Cardiac fibroblast (primary cell): Measurements from ENCODE around the gene ADORA3.

Experiments
- DNase-seq, 2 donors: peaks; one replicate each; pipeline versions ENCODE4 v3.0.0 to v3.0.0-alpha.2; 2010; ENCODE audit warnings: low read depth in 2 of 2
- H3K4me3 ChIP-seq, 2 donors: replicated peaks in 1 of 2; 1 replicate in 1 of 2; 2 replicates in 1 of 2; pipeline ENCODE4 v1.5.1; 2011; ENCODE audit warnings: low read depth in 2 of 2, low read length in 2 of 2, mild to moderate bottlenecking in 2 of 2, moderate library complexity in 1 of 2
- TF ChIP-seq, protein P1 (sequence below): IDR thresholded peaks from one replicate; pipeline ENCODE4 v1.5.1; 2011; ENCODE audit warnings: low read depth, mild to moderate bottlenecking, low read length, inconsistent platforms

The ADORA3 gene

DNA sequence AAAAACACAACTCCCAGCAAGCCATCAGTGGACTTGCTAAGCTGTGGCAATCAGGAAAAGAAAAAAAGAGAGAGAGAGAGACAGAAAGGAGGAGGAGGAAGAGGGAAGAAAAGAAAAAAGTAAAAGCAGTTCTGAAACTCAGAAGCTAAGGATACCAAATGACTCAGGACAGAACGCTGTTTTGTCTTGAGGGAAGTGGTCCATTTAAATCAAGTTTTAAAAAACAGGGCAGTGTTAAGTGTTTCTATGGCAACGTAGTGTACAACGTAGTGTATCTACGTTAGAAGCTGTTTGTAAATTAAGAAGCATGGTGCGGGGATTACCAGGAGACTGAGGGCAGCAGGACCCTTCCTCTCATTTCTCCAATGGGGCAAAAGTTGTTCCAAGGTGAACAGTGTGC, 5.8 kb downstream of the ADORA3 start:
- H3K4me3 ChIP-seq, result no peak overlapping the region
- TF ChIP-seq, protein P1, sequence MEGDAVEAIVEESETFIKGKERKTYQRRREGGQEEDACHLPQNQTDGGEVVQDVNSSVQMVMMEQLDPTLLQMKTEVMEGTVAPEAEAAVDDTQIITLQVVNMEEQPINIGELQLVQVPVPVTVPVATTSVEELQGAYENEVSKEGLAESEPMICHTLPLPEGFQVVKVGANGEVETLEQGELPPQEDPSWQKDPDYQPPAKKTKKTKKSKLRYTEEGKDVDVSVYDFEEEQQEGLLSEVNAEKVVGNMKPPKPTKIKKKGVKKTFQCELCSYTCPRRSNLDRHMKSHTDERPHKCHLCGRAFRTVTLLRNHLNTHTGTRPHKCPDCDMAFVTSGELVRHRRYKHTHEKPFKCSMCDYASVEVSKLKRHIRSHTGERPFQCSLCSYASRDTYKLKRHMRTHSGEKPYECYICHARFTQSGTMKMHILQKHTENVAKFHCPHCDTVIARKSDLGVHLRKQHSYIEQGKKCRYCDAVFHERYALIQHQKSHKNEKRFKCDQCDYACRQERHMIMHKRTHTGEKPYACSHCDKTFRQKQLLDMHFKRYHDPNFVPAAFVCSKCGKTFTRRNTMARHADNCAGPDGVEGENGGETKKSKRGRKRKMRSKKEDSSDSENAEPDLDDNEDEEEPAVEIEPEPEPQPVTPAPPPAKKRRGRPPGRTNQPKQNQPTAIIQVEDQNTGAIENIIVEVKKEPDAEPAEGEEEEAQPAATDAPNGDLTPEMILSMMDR, result no peak
- no peak for DNase-seq

DNA sequence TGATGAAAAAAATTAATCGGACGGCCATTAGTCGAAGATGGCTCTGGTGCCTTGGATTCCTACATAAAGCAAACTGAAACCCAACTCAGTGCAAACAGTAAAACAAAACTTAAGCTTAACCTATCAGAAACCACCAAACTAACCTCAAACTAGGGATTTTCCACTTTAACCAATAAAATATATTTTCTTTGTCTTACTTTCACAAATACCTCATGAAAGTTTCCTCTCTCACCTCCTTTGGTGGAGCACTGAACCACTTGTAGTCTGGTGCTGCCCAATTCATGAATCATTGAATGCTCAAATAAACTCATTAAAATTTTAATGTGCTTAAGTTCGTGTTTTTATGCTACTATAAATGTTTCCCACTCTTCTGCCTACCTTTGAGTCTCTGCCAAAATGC, 7.0 kb downstream of the ADORA3 start:
- TF ChIP-seq, protein P1, result no peak
- no peak for DNase-seq
- no peak overlapping the region for H3K4me3 ChIP-seq

DNA sequence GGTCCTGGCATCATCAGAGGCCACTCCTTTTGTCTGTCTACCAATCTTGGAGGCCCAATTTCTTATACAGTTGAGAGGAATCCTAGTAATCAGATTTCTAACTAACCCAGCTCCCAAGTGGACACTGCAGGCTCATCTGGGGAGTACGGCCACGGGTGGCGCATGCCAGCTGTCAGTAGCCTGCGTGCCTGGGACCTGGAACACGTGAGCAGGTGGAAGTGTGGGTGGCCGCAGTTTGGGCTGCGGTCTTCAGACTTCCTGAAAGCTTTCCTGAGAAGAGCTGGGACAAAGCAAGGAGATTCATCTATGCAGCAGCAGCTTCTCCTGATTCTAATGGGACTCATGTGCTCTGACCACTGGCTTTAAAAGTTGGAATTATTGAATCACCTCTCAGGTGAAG, 12.4 kb downstream of the ADORA3 start:
- TF ChIP-seq, protein P1, result no peak
- no peak for DNase-seq
- no peak overlapping the region for H3K4me3 ChIP-seq

DNA sequence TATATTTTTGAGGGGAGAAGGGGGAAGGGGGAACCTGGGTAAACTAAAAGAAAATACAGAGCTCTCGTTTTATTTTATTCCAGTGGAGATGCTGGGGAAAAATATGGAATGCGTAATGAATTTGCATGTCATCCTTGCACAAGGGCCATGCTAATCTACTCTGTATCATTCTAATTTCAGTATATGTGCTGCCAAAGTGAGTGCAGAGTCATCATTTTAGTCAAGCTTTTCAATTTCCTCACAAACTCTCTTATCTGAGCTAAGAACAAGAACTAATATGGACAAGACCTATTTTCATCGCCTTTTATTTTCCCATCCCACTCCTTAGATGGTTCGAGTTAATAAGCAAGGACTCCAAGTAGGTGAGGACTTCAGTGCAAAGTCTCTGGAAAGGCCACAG, 13.2 kb downstream of the ADORA3 start:
- no peak overlapping the region for H3K4me3 ChIP-seq
- DNase-seq, result no peak
- TF ChIP-seq, protein P1, result no peak

DNA sequence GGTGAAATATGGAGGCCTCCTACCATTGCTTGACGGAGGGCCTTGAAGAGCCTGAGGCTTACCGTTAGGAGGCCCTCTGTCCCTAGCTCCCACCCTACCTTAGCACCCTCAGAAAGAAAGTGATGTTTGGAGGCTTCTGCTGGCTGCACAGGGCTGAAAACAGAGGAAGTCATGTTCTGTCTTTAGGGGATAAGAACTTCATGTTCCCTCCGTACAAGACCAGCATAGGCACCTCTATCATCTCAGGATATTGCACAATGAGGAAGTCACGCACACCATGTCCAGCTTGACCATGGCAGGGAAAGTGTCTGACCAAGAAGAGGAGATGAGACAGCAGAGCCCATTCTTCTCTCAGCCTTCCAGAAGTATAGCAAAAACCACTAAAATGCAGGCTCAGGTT, 13.8 kb downstream of the ADORA3 start:
- TF ChIP-seq, protein P1, result no peak
- DNase-seq, result peak; percentile 40 to 82
- no peak overlapping the region for H3K4me3 ChIP-seq

DNA sequence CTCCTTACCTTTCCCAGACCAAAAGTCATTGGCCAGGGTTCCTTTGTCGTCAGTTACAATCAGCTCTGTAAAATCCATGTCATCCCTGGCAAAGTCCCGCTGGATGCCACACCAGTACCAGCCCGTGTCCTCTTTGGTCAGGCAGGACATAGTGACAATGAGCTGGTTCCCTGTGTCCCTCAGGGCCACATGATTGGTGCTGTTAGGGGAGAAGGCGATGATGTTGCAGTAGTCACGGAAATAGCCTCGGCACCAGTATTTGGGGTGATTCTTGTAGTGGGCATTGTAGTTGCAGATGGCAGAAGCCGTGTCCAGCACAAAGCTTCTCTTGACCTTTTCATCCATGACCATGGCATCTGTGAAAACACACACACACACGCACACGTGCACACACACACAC, 14.8 kb downstream of the ADORA3 start:
- H3K4me3 ChIP-seq, result no peak overlapping the region
- DNase-seq, result no peak
- TF ChIP-seq, protein P1, result no peak

DNA sequence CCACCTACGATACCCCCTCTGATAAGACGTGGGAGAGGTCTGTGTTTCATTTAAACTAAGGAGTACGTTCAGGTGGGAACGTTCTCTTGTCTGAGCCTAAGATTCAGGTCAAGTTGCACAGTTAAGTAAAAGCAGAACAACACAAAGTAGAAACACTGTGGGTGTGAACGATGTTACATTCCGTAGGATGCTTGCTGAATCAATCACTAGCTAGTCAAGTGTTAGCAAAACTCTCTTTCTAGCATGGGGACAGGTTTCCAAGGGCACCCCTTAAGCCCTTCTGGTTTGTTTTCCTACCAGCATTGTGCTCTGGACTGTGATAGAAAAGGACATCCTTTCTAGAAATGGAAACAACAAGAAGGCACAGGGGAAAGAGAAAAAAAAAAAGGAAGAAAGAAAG, 16.3 kb downstream of the ADORA3 start:
- TF ChIP-seq, protein P1, result no peak
- DNase-seq, result no peak

More for the DNA sequence above, 16.3 kb downstream of the ADORA3 start:
- no peak overlapping the region for H3K4me3 ChIP-seq
